ENCODE data around the gene TSN. TPM values are rescaled to one million over a fixed set of nuclear protein-coding genes. Genes with fewer than 3 reads are reported as not detected.
"Not testable (repeated sequence)": the region's sequence is repeated elsewhere in the genome, so short reads cannot be mapped to it uniquely, and the experiment has no call there.

The TSN gene
- 10 to 100 TPM; 33.7 to 80.7 TPM for total RNA-seq

GRCh38 chr2:121755237-121756111 lies at the start of gene TSN:
TSS of gene TSN (plus strand) at chr2:121755651. CDS start at chr2:121755780, 129 bp downstream.
- no peaks in the 10 kb centered on the region for H3K9me3 Mint-ChIP-seq
- peak within 1 kb of the TSS; percentile 99 for H3K4me3 Mint-ChIP-seq
- no peaks in the 10 kb centered on the region for H3K4me1 Mint-ChIP-seq
- peaks cover 43% of the 10 kb centered on the region for H3K36me3 Mint-ChIP-seq (ENCODE audit: low read depth)
- ATAC-seq (replicated peaks): peak; percentile 100
- H3K27ac Mint-ChIP-seq: peak within 1 kb of the TSS; percentile 98
- no peaks in the 10 kb centered on the region for H3K27me3 Mint-ChIP-seq

DNA sequence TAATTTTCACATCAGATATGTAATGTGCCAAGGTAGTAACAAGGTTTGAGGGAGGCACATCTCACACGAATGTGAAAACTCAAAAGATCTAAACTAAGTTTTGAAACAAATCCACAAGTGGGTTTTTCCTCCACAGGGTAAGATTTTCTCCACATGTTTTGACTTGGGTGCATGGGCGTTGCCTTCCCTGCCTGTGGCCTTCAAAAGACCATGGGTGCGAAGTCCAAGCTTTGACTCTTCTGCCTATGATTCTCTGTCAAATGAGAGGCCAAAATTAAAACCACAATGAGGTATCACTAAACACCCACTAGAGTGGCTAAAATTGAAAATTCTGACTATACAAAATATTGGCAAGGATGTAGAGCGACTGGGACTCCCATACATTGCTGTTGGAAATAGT lies 49.5 kb upstream of the TSN start:
- no peak for ATAC-seq (replicated peaks)
- no peak overlapping the region for H3K27ac Mint-ChIP-seq

DNA sequence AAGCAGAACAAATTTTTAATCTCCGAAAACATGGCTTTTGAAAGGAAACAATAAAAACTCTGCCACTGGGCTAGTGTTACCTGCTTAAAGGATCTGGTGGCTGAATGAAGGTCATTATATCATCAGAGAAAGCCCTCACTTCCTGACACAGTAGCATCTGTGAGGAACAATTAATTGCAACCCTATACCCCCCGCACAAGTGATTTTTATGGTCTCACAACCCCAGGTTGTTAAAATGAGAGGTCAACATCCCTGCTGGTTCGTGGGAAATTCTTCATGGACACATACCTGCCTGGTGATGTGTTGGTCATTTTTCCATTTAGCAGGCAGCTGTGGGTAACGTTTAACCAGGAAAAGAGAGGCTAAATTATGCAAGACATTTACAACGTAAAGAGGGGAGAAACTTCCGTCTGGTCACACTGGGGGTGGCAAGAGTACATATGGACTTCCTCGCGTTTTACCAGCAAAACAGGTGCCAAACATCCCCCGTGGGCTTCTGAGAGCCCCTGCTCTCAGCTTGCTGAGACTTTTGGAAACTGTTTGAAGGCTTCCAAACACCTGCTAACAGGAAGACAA lies 48.0 kb upstream of the TSN start:
- no peak overlapping the region for H3K4me3 Mint-ChIP-seq
- no peak overlapping the region for H3K27ac Mint-ChIP-seq
- ATAC-seq (replicated peaks): no peak
- H3K36me3 Mint-ChIP-seq (ENCODE audit: low read depth): no peaks in the 10 kb centered on the region
- H3K27me3 Mint-ChIP-seq: no peaks in the 10 kb centered on the region
- H3K9me3 Mint-ChIP-seq: no peaks in the 10 kb centered on the region
- peaks cover 2% of the 10 kb centered on the region for H3K4me1 Mint-ChIP-seq

More for the DNA sequence above, 49.5 kb upstream of the TSN start:
- no peak overlapping the region for H3K4me3 Mint-ChIP-seq
- H3K27me3 Mint-ChIP-seq: no peaks in the 10 kb centered on the region
- H3K36me3 Mint-ChIP-seq (ENCODE audit: low read depth): no peaks in the 10 kb centered on the region
- peaks cover 9% of the 10 kb centered on the region for H3K4me1 Mint-ChIP-seq
- no peaks in the 10 kb centered on the region for H3K9me3 Mint-ChIP-seq

DNA sequence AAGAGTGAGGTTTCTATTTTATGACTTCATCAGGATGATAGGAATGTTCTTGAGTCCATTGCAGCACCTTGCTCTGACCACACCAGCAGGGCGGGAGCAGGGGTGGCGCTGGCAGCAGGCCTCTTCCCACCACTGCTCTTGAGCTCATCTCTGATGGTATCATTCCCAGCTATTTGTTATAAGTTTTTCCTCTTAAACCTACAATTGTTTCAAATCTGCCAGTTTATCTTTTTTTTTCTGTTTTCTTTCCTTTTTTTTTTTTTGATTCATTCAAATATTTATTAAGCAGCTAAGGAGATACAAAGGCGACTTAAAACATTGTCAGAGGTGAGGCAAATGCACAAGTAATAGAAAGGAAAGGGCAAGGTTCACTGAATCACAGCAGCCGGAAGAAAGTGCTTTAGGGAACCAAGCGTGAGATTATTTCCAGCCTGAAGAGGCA lies 47.5 kb upstream of the TSN start:
- H3K4me1 Mint-ChIP-seq: no peaks in the 10 kb centered on the region
- no peaks in the 10 kb centered on the region for H3K27me3 Mint-ChIP-seq
- H3K27ac Mint-ChIP-seq: no peak overlapping the region
- H3K9me3 Mint-ChIP-seq: no peaks in the 10 kb centered on the region
- H3K4me3 Mint-ChIP-seq: no peak overlapping the region
- no peak for ATAC-seq (replicated peaks)
- H3K36me3 Mint-ChIP-seq (ENCODE audit: low read depth): no peaks in the 10 kb centered on the region

GRCh38 chr2:121709776-121710469 lies 45.5 kb upstream of the TSN start:
- no peaks in the 10 kb centered on the region for H3K9me3 Mint-ChIP-seq
- ATAC-seq (replicated peaks): no peak
- no peak overlapping the region for H3K27ac Mint-ChIP-seq

GRCh38 chr2:121710470-121711170 lies 44.8 kb upstream of the TSN start:
- Mint-ChIP-seq H3K4me3 (no peak overlapping the region), H3K9me3 (no peaks in the 10 kb centered on the region), H3K4me1 (no peaks in the 10 kb centered on the region), H3K36me3 (ENCODE audit: low read depth) (no peaks in the 10 kb centered on the region), H3K27me3 (no peaks in the 10 kb centered on the region), H3K27ac (no peak overlapping the region)
- no peak for ATAC-seq (replicated peaks)

More at GRCh38 chr2:121709776-121710469, 45.5 kb upstream of the TSN start:
- Mint-ChIP-seq H3K4me1 (no peaks in the 10 kb centered on the region), H3K4me3 (no peak overlapping the region), H3K36me3 (ENCODE audit: low read depth) (no peaks in the 10 kb centered on the region), H3K27me3 (no peaks in the 10 kb centered on the region)

GRCh38 chr2:121711481-121711880 lies 44.0 kb upstream of the TSN start:
- H3K27ac Mint-ChIP-seq; ATAC-seq (replicated peaks); H3K9me3 Mint-ChIP-seq; H3K27me3 Mint-ChIP-seq; H3K4me3 Mint-ChIP-seq; H3K36me3 Mint-ChIP-seq (ENCODE audit: low read depth); H3K4me1 Mint-ChIP-seq: not testable (repeated sequence)

DNA sequence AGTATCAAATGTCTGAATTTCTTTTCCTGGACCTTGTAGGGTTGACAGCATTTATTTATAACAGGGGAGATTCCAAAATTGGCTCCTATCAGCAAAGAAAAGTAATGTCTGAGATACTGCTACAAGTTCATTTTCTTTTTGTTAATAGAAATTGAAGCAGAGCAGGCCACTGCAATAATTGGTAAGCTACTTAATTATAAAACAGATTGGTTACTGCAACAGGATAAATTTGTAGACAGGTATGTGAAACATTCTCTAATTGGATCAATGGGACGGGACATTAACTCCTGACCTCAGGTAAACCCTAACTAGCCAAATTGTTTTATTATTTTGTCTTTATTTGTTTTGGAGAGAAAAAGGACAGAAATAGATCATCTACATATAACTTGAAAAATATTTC lies 39.3 kb upstream of the TSN start:
- Mint-ChIP-seq H3K4me3 (no peak overlapping the region), H3K4me1 (peaks cover 5% of the 10 kb centered on the region), H3K36me3 (ENCODE audit: low read depth) (no peaks in the 10 kb centered on the region), H3K27me3 (no peaks in the 10 kb centered on the region), H3K27ac (no peak overlapping the region), H3K9me3 (no peaks in the 10 kb centered on the region)
- no peak for ATAC-seq (replicated peaks)

DNA sequence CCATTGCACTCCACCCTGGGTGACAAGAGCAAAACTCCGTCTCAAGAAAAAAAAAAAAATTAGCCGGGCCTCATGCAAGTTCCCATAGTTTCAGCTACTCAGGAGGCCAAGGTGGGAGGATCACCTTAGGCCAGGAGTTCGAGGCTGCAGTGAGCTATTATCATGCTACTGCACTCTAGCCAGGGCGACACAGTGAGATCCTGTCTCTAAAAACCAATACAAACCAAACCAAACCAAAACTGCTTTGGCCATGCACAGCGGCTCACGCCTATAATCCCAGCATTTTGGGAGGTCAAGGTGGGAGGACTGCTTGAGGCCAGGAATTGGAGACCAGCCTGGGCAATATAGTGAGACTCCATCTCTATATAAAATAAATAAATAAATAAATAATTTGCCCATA lies 37.9 kb upstream of the TSN start:
- no peak for ATAC-seq (replicated peaks)
- Mint-ChIP-seq H3K4me1 (peaks cover 12% of the 10 kb centered on the region), H3K27me3 (no peaks in the 10 kb centered on the region), H3K27ac (no peak overlapping the region), H3K36me3 (ENCODE audit: low read depth) (no peaks in the 10 kb centered on the region), H3K9me3 (no peaks in the 10 kb centered on the region), H3K4me3 (no peak overlapping the region)

DNA sequence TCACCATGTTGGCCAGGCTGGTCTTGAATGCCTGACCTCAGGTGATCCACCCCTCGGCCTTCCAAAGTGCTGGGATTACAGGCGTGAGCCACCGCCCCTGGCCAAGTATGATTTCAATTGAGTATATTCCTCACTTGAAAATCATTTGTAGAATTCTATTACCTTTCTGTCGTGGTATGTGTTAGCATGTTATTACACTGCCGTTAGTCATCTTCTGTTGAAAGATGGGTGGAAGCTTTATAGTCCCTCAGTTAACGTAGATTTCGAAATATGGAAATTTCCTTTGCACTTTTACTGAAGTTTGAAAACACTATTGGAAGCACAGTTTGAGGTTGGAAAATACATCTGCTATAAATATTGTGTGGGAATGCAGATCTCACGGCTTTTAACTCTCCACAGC lies 33.5 kb upstream of the TSN start:
- peak overlapping the region; percentile 72 for H3K4me3 Mint-ChIP-seq
- H3K27ac Mint-ChIP-seq: peak overlapping the region; percentile 95
- no peaks in the 10 kb centered on the region for H3K9me3 Mint-ChIP-seq
- H3K4me1 Mint-ChIP-seq: peaks cover 19% of the 10 kb centered on the region
- no peaks in the 10 kb centered on the region for H3K27me3 Mint-ChIP-seq
- peaks cover 17% of the 10 kb centered on the region for H3K36me3 Mint-ChIP-seq (ENCODE audit: low read depth)
- ATAC-seq (replicated peaks): peak; percentile 70

- H3K4me3 Mint-ChIP-seq: peak overlapping the region; percentile 72
- no peaks in the 10 kb centered on the region for H3K27me3 Mint-ChIP-seq
- peak; percentile 97 for ATAC-seq (replicated peaks)
- H3K4me1 Mint-ChIP-seq: peaks cover 24% of the 10 kb centered on the region
- H3K27ac Mint-ChIP-seq: peak overlapping the region; percentile 95
- H3K9me3 Mint-ChIP-seq: no peaks in the 10 kb centered on the region
- peaks cover 23% of the 10 kb centered on the region for H3K36me3 Mint-ChIP-seq (ENCODE audit: low read depth)
Measured at GRCh38 chr2:121722479-121722878, 33.0 kb upstream of the TSN start.

DNA sequence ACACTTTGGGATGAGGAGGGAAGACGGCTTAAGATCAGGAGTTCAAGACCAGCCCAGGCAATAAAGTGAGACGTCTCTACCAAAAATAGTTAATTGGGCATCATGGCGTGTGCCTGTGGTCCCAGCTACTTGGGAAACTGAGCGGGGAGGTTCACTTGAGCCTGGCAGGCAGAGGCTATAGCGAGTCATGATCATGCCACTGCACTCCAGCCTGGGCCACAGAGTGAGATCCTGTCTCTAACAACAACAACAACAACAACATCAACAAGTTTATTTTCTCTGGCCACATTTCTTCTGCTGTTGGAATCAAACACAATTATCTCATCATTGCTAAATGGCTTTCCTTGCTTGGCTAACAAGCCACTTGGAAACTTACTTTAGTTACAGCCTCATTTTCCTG lies 32.1 kb upstream of the TSN start:
- H3K4me3 Mint-ChIP-seq: peak overlapping the region; percentile 72
- H3K4me1 Mint-ChIP-seq: peaks cover 24% of the 10 kb centered on the region
- H3K9me3 Mint-ChIP-seq: no peaks in the 10 kb centered on the region
- peak overlapping the region; percentile 95 for H3K27ac Mint-ChIP-seq
- peaks cover 31% of the 10 kb centered on the region for H3K36me3 Mint-ChIP-seq (ENCODE audit: low read depth)
- no peaks in the 10 kb centered on the region for H3K27me3 Mint-ChIP-seq
- ATAC-seq (replicated peaks): no peak

GRCh38 chr2:121727332-121727731 lies 28.1 kb upstream of the TSN start:
- Mint-ChIP-seq H3K27me3 (no peaks in the 10 kb centered on the region), H3K9me3 (no peaks in the 10 kb centered on the region), H3K36me3 (ENCODE audit: low read depth) (peaks cover 72% of the 10 kb centered on the region), H3K4me1 (peaks cover 31% of the 10 kb centered on the region), H3K27ac (peak overlapping the region; percentile 20), H3K4me3 (no peak overlapping the region)
- no peak for ATAC-seq (replicated peaks)

- peaks cover 28% of the 10 kb centered on the region for H3K4me1 Mint-ChIP-seq
- no peaks in the 10 kb centered on the region for H3K27me3 Mint-ChIP-seq
- no peak overlapping the region for H3K27ac Mint-ChIP-seq
- H3K9me3 Mint-ChIP-seq: no peaks in the 10 kb centered on the region
- H3K36me3 Mint-ChIP-seq (ENCODE audit: low read depth): peaks cover 78% of the 10 kb centered on the region
- H3K4me3 Mint-ChIP-seq: no peak overlapping the region
- ATAC-seq (replicated peaks): no peak
Measured at GRCh38 chr2:121727950-121728349, 27.5 kb upstream of the TSN start.

Measured in activated T-helper 17 cell treated with anti-CD3 and anti-CD28 coated beads, Interleukin-2, amount 50 U/mL, for 72 hours (primary cell).